ENCODE measurements around the gene GOT1.

The GOT1 gene

DNA sequence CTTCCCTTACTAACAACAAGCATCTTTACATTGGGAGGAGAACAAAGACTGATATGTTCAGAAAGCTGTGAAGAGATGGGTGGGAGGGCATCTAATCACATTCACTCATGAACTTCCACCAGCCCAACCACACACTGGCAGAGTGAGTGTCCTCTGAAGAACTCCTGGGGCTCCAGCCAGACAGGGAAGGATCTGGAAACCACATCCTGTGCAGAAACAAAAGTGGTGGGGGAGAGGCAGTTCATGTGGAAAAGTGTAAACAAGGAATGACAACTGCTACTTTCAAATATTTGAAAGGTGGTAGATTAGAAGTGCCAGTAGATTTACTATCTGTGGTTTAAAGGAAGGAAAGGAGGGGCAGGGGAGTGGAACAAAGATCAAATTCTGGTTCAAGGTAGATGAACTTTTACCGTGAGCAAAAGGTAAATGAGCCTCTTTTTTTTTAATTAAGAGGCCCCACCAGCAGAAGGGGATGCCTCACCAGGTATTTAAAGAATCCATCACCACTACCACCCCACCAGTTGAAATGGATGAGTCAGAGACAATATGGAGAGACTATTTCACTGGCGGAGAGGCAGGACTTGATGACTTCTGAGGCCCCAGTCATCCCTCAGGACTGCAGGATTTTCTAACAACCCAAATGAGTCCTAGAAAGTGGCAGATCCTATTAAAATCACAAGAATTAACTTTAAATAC is 34.5 kb downstream of the GOT1 start:
- DNase-seq (ENCODE audit: low spot score) = peak; percentile 27

DNA sequence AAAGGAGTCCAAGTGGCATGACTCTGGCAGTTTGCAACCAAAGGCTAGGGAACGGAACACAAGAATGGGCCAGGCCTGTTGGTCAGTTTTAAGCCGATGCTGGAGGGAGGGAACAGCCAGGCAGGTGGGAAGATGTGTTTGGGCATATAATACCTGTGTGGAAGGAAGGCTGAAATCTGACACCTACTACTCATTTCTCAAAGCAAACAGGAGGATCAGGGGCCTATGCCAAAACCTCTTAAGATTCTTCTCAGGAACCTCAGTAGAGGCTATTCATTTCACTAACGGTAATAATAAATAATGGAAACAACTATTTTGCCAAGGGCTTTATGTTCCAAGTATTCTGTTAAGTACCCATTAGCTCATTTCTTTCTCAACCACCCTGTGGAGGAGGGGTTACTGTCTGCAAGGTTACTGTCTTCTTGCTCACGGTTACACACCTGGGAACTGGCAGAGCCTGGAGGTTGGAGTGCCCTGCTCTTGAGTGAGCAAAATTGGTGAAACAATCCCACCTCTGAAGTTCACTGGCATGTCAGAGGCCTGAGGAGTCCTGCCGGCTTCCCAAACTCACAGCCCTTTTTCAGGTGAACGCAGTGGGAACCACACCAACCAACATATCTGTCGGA is 35.5 kb downstream of the GOT1 start:
- DNase-seq (ENCODE audit: low spot score) = no peak

GRCh38 chr10:99394256-99394655 is 36.2 kb downstream of the GOT1 start:
- DNase-seq (ENCODE audit: low spot score) = no peak

- DNase-seq (ENCODE audit: low spot score) = no peak
These were observed 36.7 kb downstream of the GOT1 start for GRCh38 chr10:99393683-99394082.

GRCh38 chr10:99393036-99393435 is 37.4 kb downstream of the GOT1 start:
- no peak for DNase-seq (ENCODE audit: low spot score)

GRCh38 chr10:99391346-99391745 is 39.1 kb downstream of the GOT1 start:
- DNase-seq (ENCODE audit: low spot score) = no peak

DNA sequence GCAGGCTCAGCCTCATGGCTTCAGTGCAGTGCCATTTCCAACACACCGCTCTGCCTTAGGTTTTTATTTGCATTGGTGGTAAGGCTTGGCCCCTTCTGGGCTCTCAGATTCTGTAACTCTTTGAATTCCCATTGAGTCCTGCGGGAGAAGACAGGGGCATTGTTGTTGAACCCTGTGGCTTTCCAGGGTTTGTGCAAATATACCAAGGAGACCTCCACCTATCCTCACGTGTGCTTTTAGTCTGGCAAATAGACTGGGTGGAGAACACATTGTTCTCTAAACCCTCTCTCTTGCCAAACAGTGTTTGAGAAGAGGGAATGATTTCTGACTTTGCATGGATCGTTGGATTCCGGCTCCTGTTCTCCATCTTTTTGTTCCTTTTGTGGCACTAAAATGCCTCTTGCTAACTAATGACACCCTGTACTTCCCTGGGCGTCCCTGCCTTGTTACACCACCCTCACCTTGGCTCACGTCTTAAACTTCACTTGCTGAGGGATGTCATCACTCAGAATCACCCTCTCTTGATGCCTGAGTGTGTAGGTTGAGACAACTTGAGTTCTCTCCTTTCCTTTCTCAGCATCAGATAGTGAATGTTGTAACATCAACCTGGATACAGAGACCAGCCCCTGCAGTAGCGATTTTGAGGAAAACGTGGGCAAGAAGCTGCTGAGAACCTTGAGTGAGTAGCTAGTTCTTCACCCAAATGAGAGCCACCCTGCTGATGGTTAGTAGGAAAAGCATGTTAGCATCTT is 40.5 kb downstream of the GOT1 start:
- no peak for DNase-seq (ENCODE audit: low spot score)

- DNase-seq (ENCODE audit: low spot score) = no peak
These were observed 42.9 kb downstream of the GOT1 start for GRCh38 chr10:99387541-99387940.

- no peak for DNase-seq (ENCODE audit: low spot score)
These were observed 43.4 kb downstream of the GOT1 start for GRCh38 chr10:99387071-99387470.

DNA sequence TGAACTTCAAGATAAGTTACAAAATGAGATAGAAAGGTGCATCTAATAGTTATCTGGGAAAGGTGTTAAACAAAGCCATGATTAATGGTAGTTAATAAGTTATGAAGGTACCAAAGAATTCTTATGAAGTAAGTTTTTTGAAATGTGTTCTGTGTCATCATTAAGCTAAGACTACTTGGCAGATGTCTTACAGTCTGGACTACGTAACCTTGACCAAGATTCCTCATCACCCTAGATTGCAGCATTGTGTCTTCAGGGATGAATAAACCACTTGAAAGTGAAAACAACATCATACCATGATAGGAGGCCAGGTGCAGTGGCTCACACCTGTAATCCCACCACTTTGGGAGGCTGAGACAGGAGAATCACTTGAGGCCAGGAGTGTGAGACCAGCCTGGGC is 48.2 kb downstream of the GOT1 start:
- DNase-seq (ENCODE audit: low spot score) = no peak

GRCh38 chr10:99375426-99375825 is 55.0 kb downstream of the GOT1 start:
- no peak for DNase-seq (ENCODE audit: low spot score)

GRCh38 chr10:99374972-99375371 is 55.5 kb downstream of the GOT1 start:
- DNase-seq (ENCODE audit: low spot score) = no peak

DNA sequence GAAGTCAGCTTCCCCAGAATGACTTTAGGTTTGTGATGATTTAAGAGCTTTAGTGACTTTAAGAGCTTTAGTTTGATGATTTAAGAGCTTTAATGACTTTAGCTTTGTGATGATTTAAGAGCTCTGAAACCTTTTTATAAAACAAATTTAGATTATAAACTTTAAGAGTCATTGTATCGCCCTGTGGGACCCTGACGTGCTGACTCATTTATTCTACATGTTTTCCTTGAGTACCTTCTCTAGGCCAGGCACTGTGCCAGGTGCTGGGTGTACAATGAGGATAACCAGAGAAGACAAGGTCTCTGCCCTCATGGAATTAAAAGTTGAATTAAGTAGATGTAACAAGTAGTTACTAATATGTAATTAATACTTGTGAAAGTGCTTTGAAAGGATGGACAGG is 55.9 kb downstream of the GOT1 start:
- no peak for DNase-seq (ENCODE audit: low spot score)

- DNase-seq (ENCODE audit: low spot score) = no peak
These were observed 57.7 kb downstream of the GOT1 start for GRCh38 chr10:99372546-99373271.

- no peak for DNase-seq (ENCODE audit: low spot score)
These were observed 59.4 kb downstream of the GOT1 start for GRCh38 chr10:99370993-99371392.

GRCh38 chr10:99369551-99369950 is 60.9 kb downstream of the GOT1 start:
- no peak for DNase-seq (ENCODE audit: low spot score)

- no peak for DNase-seq (ENCODE audit: low spot score)
These were observed 61.3 kb downstream of the GOT1 start for GRCh38 chr10:99369126-99369525.

DNA sequence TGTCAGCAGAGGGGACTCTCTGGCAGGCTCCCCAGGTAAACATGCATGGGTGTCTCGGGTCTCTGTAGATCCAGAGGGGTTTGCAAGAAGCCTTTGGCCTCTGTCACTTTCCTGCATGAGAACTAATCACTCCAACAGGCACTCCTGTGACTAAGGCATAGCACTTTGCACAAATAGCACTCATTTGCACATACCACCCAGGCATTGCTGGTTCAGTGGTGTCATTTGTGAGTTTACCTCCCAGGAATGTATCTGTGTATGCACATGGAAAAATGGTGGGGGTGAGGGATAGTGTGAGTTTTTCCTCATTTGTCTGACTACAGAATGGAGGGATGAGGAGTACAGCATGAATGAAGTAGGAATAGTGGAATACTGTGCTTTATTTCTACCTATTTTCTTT is 61.8 kb downstream of the GOT1 start:
- no peak for DNase-seq (ENCODE audit: low spot score)

- DNase-seq (ENCODE audit: low spot score) = no peak
These were observed 63.8 kb downstream of the GOT1 start for GRCh38 chr10:99366666-99367065.

DNA sequence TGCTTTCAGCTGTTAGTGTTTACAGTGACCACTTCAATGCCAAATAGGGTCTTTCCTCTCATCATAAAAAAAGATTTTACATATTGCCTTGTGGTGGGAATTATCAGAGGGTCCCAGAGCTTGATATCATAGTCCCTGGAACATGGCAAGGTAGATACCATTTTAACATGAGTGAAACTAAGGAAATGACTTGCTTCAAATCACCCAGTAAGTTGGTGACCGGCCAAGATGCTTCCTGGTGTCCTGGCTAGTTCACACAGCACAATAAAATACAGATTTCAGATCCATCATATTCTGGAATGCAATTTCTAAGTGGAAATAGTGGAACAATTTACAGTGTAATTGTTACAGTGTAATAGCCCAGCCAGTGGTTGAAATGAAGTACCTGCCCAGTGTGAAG is 64.7 kb downstream of the GOT1 start:
- no peak for DNase-seq (ENCODE audit: low spot score)

GRCh38 chr10:99365311-99365710 is 65.1 kb downstream of the GOT1 start:
- DNase-seq (ENCODE audit: low spot score) = no peak

GRCh38 chr10:99364125-99364524 is 66.3 kb downstream of the GOT1 start:
- DNase-seq (ENCODE audit: low spot score) = no peak

GRCh38 chr10:99360934-99361333 is 69.5 kb downstream of the GOT1 start:
- no peak for DNase-seq (ENCODE audit: low spot score)
